PFSK-1 (cell line): ENCODE results near the gene BCCIP.

Experiments used
- POLR2AphosphoS5 ChIP-seq: IDR thresholded peaks from 2 replicates; pipeline ENCODE4 v1.6.1; 2012; ENCODE audit warnings: low read depth, mild to moderate bottlenecking, control low read depth, low read length, moderate library complexity
- REST ChIP-seq, 2 experiments: IDR thresholded peaks; 2 replicates each; pipeline versions ENCODE4 v1.6.1 to v1.8.0; 2011 to 2012; ENCODE audit warnings: low read depth in 2 of 2, low read length in 2 of 2, control low read depth in 1 of 2, inconsistent platforms in 1 of 2, mild to moderate bottlenecking in 1 of 2, moderate library complexity in 1 of 2; ENCODE audit not compliant: insufficient read depth in 1 of 2
- TAF1 ChIP-seq: IDR thresholded peaks from 2 replicates; pipeline ENCODE4 v1.6.1; 2012; ENCODE audit warnings: low read length, control low read depth, borderline replicate concordance; ENCODE audit not compliant: insufficient read depth

DNA sequence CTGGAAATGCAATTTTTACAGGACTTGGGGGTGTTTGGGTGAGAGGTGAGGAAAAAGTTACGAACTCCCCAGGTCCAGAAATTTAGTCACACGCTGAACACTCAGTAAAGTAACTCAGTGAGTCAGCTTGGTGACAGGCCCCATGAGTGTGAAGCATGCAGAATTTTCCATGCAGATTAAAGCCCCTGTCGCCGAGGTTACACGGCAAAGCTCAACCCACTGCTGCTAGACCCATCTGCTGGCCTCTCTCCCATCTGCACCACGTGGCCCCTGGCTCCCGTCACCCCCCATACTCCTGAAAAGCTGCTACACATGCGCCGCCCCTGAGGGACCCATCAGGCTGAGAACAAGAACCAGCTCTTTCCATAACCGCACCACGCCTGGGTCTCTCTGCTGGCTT lies 40.7 kb upstream of the BCCIP start:
- TF ChIP-seq POLR2AphosphoS5 (no peak), REST (IDR thresholded peaks at IDR 0.05; ENCODE audit: insufficient read depth in 1 of 2, low read depth in 2 of 2, low read length in 2 of 2) (no peak), TAF1 (no peak)
